Measurements from ENCODE around the gene ESRP2.

The ESRP2 gene

DNA sequence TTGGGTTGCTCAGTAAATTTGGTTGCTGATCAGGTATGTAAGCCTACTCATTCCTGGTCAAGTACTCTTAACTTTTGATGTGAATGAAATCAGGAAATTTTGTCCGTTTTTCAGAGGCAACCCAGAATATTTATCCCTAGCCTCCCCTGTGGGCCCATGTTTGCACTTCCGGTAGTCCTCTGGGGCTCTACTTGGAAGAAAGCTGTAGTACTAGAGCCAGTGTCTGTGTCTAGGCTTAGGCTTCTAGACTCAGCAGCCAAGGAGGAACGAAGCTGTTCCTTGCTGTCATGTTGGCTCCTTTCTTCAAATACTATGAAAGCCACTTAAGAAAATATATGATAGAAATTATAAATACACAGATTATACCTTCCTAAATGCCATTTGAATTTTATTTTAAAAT, 21.2 kb downstream of the ESRP2 start:
- no peak for DNase-seq

DNA sequence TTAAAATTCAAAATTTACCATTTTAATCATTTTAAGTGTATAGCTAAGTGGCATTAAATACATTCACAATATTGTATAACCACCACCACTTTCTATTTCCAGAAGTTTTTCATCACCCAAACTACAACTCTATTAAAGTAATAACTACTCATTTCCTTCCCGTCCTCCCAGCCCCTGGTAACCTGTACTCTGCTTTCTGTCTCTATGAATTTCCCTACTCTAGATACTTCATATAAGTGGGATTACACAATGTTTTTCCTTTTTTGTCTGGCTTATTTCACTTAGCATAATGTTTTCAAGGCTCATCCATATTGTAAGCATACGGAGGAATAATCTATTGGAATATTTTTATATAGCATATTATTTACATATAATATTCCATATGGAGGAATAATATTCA, 29.7 kb downstream of the ESRP2 start:
- DNase-seq = no peak

DNA sequence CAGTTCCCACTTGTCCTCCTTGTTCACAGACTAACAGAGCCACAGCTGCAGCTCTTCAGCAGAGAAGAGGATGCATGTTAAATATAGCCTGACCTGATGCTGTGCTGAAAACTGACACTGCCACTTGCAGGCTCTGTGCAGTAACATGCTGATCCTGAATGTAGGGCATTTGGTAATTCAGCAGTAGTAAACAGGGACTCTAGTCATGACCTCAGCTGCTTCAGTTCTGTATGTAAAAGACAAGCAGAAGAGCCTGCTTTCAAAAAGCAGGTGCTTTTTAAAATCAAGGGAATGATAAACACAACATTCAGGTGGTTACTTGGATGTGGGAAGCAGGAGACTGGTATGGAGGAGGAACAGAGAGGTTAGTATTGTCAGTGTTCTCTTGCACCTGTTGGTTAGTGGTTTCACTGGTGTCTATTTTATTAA, 33.8 kb downstream of the ESRP2 start:
- DNase-seq = no peak

DNA sequence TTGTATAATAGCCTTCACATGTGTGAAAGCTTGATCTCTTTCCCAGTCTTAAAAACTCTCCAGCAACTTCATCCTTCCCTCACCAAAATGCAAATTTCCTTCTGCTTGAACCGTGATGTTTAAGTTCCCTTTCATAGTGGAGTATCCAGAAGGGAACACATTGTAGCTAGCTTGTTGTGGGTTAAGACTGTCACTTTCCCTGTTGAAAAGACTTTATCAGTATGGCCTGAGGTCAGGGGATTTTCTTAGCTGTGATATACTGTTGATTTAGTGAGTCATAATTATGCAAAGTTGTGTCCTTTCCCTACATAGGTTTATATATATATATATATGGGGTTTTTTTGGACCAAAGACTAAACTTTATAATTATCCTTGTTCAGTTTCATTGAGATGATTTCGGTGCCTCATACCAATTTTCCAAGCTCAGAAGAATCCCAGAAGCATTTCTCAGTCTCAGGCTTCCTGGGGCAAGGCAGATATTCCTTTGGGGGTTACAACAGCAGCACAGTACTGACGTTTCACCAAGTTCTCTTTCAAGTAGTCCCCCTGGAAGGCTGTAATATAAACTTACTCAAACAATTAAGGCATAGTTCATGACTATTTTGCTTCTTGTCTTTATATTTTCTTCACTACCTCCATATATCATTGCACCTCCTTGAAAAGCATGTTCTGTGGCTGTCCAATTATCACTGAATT, 35.7 kb downstream of the ESRP2 start:
- DNase-seq = no peak

DNA sequence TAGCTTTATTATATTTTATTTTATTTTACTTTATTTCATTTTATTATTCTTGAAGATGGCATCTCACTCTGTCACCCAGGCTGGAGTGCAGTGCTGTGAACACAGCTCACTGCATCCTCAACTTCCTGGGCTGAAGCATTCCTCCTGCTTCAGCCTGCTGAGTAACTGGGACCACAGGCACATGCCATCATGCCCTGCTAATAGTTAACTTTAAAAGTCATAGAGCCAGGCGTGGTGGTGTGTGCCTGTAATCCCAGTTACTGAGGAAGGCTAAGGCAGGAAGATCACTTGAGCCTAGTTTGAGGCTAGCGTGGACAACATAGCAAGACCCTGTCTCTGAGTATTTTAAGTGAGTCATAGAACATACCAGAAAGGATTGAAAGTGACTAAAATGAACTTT, 38.7 kb downstream of the ESRP2 start:
- DNase-seq = no peak

DNA sequence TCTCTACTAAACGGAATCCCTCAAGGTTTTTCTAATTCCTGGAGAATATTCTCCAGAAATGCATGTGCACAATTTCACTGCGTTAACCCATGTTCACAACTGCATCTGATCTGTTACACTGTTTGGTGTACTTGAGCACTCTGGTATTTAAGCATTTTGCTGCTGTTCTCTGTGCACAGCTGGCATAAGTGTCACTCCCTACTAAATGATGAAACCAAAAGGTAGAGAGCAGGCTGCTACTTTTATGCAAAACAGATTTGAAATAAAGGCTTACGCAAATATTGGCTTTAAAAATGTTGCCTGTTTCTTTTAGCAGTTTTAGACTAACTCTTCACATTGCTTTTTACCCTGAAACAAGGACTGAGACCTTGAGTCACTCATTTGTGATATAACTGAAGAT, 41.7 kb downstream of the ESRP2 start:
- no peak for DNase-seq

- no peak for DNase-seq
Measured at GRCh38 chr16:68190736-68191510, 45.0 kb downstream of the ESRP2 start.

GRCh38 chr16:68190081-68190480, 45.8 kb downstream of the ESRP2 start:
- DNase-seq = no peak

GRCh38 chr16:68188170-68188569, 47.8 kb downstream of the ESRP2 start:
- DNase-seq = no peak

DNA sequence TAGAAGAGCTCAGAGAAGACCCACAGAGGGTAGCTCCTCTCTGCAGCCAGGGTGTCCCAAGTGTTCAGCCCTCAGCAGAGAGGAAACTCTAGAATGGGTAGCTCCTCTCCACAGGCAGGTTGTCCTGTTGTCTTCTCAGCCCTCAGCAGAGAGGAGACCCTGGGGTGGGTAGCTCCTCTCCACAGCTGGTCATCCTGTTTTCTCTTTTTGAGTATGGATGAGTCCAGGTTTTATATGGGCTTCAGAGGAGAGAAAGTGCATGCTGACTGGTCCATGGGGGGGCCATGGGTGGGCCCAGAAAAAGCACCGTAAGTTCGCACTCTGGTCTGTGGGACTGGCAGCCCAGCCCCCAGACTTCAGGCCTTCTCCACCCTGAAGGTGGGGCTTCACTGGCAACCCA, 48.4 kb downstream of the ESRP2 start:
- DNase-seq = no peak

- DNase-seq = no peak
Measured at GRCh38 chr16:68186877-68187276, 49.0 kb downstream of the ESRP2 start.

DNA sequence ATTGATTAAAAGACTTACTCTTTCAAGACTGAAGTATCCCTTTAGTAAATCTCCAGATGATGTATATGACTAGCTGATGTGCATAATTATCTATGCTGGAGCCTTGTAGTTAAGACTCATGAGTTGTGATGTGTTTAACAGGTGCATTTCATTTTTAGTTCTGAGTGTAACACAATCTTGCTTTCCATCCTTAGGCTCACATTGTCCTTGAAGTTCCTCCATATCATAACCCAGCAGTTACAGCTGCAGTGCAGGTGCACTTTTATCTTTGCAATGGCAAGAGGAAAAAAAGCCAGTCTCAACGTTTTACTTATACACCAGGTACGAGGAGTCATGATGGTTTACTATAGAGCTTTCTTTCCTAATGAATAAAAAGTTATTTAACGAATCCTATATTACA, 52.9 kb downstream of the ESRP2 start:
- no peak for DNase-seq

DNA sequence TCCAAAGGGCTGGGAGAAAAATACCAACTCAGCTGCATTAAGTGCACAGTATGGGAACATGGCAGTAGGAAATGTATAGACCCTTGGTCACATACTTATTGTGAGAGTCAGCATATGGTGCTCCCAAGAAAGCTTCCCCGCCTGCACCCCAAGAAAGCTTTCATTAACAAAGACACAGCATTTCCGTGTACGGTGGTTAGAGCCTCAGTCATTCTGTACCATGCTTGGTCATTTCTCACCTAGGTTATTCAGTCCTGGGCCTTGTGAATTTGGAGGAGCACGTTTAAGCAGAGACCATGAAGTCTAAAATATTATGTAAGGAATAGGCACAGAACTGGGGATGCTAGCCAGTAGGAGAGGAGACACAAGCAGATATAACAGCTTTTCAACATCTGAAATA, 56.1 kb downstream of the ESRP2 start:
- no peak for DNase-seq

DNA sequence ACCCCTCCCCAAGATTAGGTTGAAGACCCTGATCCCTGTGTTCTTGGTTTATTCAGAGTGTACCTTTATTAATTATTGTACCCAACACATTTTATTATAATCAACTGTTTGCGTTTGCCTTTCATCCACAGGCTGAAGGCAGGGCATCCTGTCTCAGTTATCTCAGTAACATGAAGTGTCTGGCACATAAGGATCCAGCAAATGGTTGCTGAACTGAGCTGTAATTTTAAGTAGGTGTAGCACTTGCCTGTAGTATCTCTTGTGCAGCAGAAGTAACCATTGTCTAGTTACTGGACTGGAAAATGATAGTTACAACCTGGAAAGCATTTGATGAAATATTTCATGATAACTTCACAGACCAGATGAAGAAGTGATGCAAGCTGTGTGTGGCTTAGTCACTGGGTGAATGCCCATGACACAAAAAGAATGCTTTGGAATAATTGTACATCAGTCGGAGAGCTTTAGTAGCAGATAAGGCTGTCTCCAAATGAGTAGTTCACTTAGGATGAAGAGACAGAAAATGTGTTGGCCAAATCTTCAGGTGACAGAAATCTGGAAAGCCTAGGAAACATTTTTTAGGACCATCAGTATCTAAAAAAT, 56.6 kb downstream of the ESRP2 start:
- no peak for DNase-seq

All from stimulated activated CD4-positive, alpha-beta T cell treated with anti-CD3 and anti-CD28 coated beads, Interleukin-4, amount 100 ng/mL, for 1 hour (primary cell).